ENCODE results near the gene SNX11.

The SNX11 gene

DNA sequence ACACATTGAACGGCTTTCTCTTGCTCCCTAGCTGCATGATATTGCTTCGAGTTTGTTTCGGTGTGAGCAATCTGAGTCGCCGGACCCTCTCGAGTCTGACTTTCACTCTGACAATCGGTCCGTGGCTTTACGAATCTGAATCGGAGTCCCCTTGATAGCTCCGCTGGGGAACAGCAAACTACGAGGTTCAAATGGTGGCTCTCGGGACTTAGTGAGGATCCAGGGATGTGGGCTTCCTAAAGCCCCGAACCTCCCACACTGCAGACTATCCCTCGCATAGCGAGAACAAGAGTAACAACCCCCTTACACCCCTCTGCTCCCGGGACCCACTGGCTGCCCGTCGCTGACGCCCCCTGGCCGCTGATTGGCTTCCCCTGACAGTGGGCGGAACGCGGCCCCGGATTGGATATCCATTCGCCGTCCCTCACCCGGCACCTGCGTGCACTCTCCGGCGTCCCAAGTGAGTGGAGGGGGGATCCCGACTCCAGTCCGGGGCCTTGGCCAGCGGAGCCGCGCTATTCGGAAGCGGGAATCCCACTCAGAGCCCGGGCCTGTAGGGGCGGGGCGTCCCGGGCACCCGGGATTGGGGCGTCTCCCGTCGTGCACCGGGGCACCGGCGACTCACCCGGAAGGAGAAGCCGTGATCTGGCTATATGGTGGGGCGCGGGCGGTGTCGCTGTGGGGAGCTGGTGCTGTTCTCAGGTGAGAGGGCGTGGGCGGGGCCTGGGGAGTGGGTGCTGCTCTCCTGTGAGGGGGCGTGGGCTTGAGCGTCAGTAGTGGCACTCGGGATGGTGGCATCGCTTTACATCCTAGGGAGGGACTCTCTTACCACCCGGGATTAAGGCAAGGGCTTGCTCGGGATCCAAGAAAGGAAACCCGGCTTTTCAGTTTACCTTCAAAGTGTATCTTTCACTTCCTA is at the start of gene SNX11:
TSS of gene SNX11 (plus strand) at position 630 of the 919 bp plus-strand sequence. CDS start 4,278 bp downstream, outside the sequence.
- TF ChIP-seq, protein P1, sequence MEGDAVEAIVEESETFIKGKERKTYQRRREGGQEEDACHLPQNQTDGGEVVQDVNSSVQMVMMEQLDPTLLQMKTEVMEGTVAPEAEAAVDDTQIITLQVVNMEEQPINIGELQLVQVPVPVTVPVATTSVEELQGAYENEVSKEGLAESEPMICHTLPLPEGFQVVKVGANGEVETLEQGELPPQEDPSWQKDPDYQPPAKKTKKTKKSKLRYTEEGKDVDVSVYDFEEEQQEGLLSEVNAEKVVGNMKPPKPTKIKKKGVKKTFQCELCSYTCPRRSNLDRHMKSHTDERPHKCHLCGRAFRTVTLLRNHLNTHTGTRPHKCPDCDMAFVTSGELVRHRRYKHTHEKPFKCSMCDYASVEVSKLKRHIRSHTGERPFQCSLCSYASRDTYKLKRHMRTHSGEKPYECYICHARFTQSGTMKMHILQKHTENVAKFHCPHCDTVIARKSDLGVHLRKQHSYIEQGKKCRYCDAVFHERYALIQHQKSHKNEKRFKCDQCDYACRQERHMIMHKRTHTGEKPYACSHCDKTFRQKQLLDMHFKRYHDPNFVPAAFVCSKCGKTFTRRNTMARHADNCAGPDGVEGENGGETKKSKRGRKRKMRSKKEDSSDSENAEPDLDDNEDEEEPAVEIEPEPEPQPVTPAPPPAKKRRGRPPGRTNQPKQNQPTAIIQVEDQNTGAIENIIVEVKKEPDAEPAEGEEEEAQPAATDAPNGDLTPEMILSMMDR (IDR thresholded peaks at IDR 0.05; ENCODE audit: low read depth, low read length): peak; percentile 5
- H3K4me3 ChIP-seq (ENCODE audit: low read depth, low read length): peak within 1 kb of the TSS; percentile 87
- peak; percentile 84 for DNase-seq (ENCODE audit: low read depth, low spot score)
- in situ Hi-C loops (cut with HindIII; ENCODE audit: low sequenced_read_pairs): no loop called here

- in situ Hi-C loops (cut with HindIII; ENCODE audit: low sequenced_read_pairs): no loop called here
- no peak for DNase-seq (ENCODE audit: low read depth, low spot score)
- TF ChIP-seq, protein P1 (IDR thresholded peaks at IDR 0.05; ENCODE audit: low read depth, low read length): no peak
- no peak overlapping the region for H3K4me3 ChIP-seq (ENCODE audit: low read depth, low read length)
Measured at GRCh38 chr17:48058393-48059124, 49.0 kb upstream of the SNX11 start.

DNA sequence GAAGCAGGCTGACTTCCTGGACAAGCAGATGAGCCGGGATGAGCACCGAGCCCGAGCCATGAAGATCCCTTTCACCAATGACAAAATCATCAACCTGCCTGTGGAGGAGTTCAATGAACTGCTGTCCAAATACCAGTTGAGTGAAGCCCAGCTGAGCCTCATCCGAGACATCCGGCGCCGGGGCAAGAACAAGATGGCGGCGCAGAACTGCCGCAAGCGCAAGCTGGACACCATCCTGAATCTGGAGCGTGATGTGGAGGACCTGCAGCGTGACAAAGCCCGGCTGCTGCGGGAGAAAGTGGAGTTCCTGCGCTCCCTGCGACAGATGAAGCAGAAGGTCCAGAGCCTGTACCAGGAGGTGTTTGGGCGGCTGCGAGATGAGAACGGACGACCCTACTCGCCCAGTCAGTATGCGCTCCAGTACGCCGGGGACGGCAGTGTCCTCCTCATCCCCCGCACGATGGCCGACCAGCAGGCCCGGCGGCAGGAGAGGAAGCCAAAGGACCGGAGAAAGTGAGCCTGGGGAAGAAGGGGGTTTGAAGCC is 48.4 kb upstream of the SNX11 start:
- in situ Hi-C loops (cut with HindIII; ENCODE audit: low sequenced_read_pairs): no loop called here
- TF ChIP-seq, protein P1 (IDR thresholded peaks at IDR 0.05; ENCODE audit: low read depth, low read length): no peak
- no peak for DNase-seq (ENCODE audit: low read depth, low spot score)
- no peak overlapping the region for H3K4me3 ChIP-seq (ENCODE audit: low read depth, low read length)

GRCh38 chr17:48060249-48060648 is 47.3 kb upstream of the SNX11 start:
- TF ChIP-seq, protein P1 (IDR thresholded peaks at IDR 0.05; ENCODE audit: low read depth, low read length): no peak
- DNase-seq (ENCODE audit: low read depth, low spot score): no peak
- H3K4me3 ChIP-seq (ENCODE audit: low read depth, low read length): no peak overlapping the region
- in situ Hi-C loops (cut with HindIII; ENCODE audit: low sequenced_read_pairs): no loop called here

GRCh38 chr17:48062273-48062672 is 45.3 kb upstream of the SNX11 start:
- DNase-seq (ENCODE audit: low read depth, low spot score): no peak
- in situ Hi-C loops (cut with HindIII; ENCODE audit: low sequenced_read_pairs): no loop called here
- TF ChIP-seq, protein P1 (IDR thresholded peaks at IDR 0.05; ENCODE audit: low read depth, low read length): no peak
- no peak overlapping the region for H3K4me3 ChIP-seq (ENCODE audit: low read depth, low read length)

- TF ChIP-seq, protein P1 (IDR thresholded peaks at IDR 0.05; ENCODE audit: low read depth, low read length): no peak
- no peak overlapping the region for H3K4me3 ChIP-seq (ENCODE audit: low read depth, low read length)
- in situ Hi-C loops (cut with HindIII; ENCODE audit: low sequenced_read_pairs): no loop called here
- no peak for DNase-seq (ENCODE audit: low read depth, low spot score)
Measured at GRCh38 chr17:48064638-48065037, 42.9 kb upstream of the SNX11 start.

All from astrocyte of the spinal cord (primary cell).